Parathyroid adenoma (tissue), 2 donors: ENCODE data around the gene MTF1.

Experiments
- H2AFZ ChIP-seq: fragments of 300-600 bp; sonication (generic); one replicate; pipeline ENCODE4 v1.7.0; 2017; ENCODE audit warnings: antibody characterized with exemption, mild to moderate bottlenecking
- H3K27ac ChIP-seq: fragments of 300-600 bp; sonication (generic); one replicate; pipeline ENCODE4 v1.7.0; 2017
- H3K27me3 ChIP-seq: fragments of 300-600 bp; sonication (generic); one replicate; pipeline ENCODE4 v1.7.0; 2017; ENCODE audit warnings: low read length; ENCODE audit not compliant: control insufficient read depth, insufficient read depth
- H3K36me3 ChIP-seq: fragments of 300-600 bp; sonication (generic); one replicate; pipeline ENCODE4 v1.7.0; 2017; ENCODE audit warnings: low read length; ENCODE audit not compliant: control insufficient read depth, insufficient read depth
- H3K4me1 ChIP-seq: fragments of 300-600 bp; sonication (generic); one replicate; pipeline ENCODE4 v1.7.0; 2017; ENCODE audit warnings: control low read depth
- H3K4me2 ChIP-seq: fragments of 300-600 bp; sonication (generic); one replicate; pipeline ENCODE4 v1.7.0; 2017; ENCODE audit warnings: low read length
- H3K4me3 ChIP-seq: fragments of 300-600 bp; sonication (generic); one replicate; pipeline ENCODE4 v1.7.0; 2017; ENCODE audit warnings: low read depth, low read length
- H3K79me2 ChIP-seq: fragments of 300-600 bp; sonication (generic); one replicate; pipeline ENCODE4 v1.7.0; 2017; ENCODE audit warnings: control low read depth
- H3K9ac ChIP-seq: fragments of 300-600 bp; sonication (generic); one replicate; pipeline ENCODE4 v1.7.0; 2017; ENCODE audit warnings: mild to moderate bottlenecking
- H3K9me3 ChIP-seq: fragments of 300-600 bp; sonication (generic); one replicate; pipeline ENCODE4 v1.7.0; 2017; ENCODE audit warnings: low read length; ENCODE audit not compliant: control insufficient read depth
- TF ChIP-seq, protein P1 (sequence below): fragments of 300-600 bp; sonication (generic); IDR thresholded peaks from one replicate; pipeline ENCODE4 v1.7.0; 2017; ENCODE audit warnings: antibody characterized with exemption, mild to moderate bottlenecking
- donor health status: primary hyperparathyroidism.

Gene MTF1

GRCh38 chr1:37840711-37841110, 18.7 kb downstream of the MTF1 start:
- H3K4me3 ChIP-seq, result no peak overlapping the region
- H2AFZ ChIP-seq, result no peak overlapping the region
- H3K27ac ChIP-seq, result no peak overlapping the region
- TF ChIP-seq, protein P1, sequence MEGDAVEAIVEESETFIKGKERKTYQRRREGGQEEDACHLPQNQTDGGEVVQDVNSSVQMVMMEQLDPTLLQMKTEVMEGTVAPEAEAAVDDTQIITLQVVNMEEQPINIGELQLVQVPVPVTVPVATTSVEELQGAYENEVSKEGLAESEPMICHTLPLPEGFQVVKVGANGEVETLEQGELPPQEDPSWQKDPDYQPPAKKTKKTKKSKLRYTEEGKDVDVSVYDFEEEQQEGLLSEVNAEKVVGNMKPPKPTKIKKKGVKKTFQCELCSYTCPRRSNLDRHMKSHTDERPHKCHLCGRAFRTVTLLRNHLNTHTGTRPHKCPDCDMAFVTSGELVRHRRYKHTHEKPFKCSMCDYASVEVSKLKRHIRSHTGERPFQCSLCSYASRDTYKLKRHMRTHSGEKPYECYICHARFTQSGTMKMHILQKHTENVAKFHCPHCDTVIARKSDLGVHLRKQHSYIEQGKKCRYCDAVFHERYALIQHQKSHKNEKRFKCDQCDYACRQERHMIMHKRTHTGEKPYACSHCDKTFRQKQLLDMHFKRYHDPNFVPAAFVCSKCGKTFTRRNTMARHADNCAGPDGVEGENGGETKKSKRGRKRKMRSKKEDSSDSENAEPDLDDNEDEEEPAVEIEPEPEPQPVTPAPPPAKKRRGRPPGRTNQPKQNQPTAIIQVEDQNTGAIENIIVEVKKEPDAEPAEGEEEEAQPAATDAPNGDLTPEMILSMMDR, result no peak
- H3K79me2 ChIP-seq, result peaks cover 2% of the 10 kb centered on the region
- H3K4me2 ChIP-seq, result peak overlapping the region; percentile 11
- no peak overlapping the region for H3K9ac ChIP-seq
- no peaks in the 10 kb centered on the region for H3K27me3 ChIP-seq
- no peaks in the 10 kb centered on the region for H3K9me3 ChIP-seq
- no peaks in the 10 kb centered on the region for H3K4me1 ChIP-seq
- no peaks in the 10 kb centered on the region for H3K36me3 ChIP-seq

DNA sequence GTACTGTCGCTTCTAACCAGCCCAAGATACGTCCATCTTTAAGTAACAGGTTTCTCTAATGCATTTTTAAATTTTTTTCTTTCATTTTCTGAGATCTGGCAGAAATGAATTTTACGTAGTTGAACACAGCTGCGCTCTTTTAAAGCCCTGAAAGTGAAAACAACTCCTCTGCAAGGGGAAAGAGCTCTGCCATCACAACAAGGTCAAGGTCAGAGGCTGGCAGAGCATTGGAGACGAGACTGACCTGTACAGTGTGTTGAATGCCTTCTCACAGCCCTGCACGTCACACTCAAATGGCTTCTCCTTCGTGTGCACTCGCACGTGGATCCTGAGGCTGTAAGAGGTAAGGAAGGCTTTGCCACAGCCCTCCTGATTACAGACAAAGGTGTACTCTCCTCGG, 19.7 kb downstream of the MTF1 start:
- Histone ChIP-seq H3K27ac (no peak overlapping the region), H3K4me1 (no peaks in the 10 kb centered on the region), H3K27me3 (no peaks in the 10 kb centered on the region), H3K79me2 (no peaks in the 10 kb centered on the region), H3K9ac (no peak overlapping the region), H3K36me3 (no peaks in the 10 kb centered on the region), H3K9me3 (no peaks in the 10 kb centered on the region), H3K4me2 (no peak overlapping the region), H3K4me3 (no peak overlapping the region), H2AFZ (no peak overlapping the region)
- TF ChIP-seq, protein P1, result no peak

DNA sequence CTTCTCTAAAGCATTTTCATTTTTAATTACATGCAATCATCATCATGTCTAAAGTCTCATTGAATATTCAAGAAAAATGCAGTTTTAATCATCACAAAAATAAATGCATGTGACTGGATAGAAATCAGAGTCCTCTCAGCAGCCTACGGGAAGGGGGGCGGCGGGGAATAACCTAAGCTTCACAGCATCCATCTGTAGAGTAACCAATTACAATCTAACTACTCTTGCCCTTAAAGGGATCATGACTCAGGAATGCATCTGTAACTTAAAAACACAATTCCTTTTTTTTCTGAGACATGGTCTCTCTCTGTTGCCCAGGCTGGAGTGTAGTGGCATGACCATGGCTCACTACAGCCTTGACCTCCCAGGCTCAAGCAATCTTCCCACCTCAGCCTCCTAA, 22.6 kb downstream of the MTF1 start:
- H2AFZ ChIP-seq, result no peak overlapping the region
- no peak overlapping the region for H3K4me2 ChIP-seq
- H3K27ac ChIP-seq, result no peak overlapping the region
- no peaks in the 10 kb centered on the region for H3K9me3 ChIP-seq
- no peaks in the 10 kb centered on the region for H3K36me3 ChIP-seq
- H3K9ac ChIP-seq, result no peak overlapping the region
- H3K79me2 ChIP-seq, result no peaks in the 10 kb centered on the region
- no peaks in the 10 kb centered on the region for H3K4me1 ChIP-seq
- H3K27me3 ChIP-seq, result no peaks in the 10 kb centered on the region
- TF ChIP-seq, protein P1, result no peak
- no peak overlapping the region for H3K4me3 ChIP-seq

DNA sequence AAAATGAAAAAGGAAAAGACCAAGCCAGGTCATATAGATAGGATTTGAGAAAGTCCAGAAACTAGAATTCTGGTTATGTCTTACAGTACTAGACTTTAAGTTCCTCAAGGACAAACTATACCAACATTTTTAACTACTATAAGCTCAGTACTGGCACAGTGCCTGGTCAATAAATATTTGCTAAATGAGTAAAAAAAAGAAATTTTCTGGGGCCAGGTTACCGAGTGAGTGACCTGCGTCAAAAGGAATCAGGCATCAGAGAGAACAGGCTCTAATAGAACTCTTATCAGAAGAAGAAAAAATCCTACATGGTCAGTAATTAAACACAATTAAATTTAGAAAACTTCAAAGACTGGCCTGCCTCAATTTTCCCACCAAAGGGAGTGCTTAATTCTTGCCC, 27.6 kb downstream of the MTF1 start:
- TF ChIP-seq, protein P1, result no peak
- Histone ChIP-seq H3K79me2 (no peaks in the 10 kb centered on the region), H3K4me2 (no peak overlapping the region), H3K9me3 (no peaks in the 10 kb centered on the region), H3K9ac (no peak overlapping the region), H3K36me3 (no peaks in the 10 kb centered on the region), H3K27ac (no peak overlapping the region), H3K4me3 (no peak overlapping the region), H3K4me1 (no peaks in the 10 kb centered on the region), H2AFZ (no peak overlapping the region), H3K27me3 (no peaks in the 10 kb centered on the region)

DNA sequence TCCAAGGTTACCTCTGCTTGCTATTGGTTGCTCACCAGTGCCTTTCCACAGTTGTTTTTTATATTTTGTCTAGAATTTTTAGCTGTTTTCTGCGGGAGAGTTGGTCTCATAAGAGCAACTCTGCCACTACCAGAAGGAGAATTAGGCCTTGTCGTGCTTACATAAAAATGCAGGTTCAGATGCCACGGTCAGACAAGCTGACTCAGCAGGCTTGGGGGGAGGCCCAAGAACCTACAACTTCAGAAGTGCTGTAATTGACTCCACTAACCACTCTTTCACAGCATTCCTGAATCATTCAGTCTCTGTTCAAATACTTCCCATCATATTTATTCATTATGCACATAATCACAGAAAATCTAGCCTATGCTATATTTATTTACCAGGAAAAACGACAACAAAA, 28.3 kb downstream of the MTF1 start:
- TF ChIP-seq, protein P1, result no peak
- H3K27ac ChIP-seq, result no peak overlapping the region
- no peaks in the 10 kb centered on the region for H3K9me3 ChIP-seq
- H3K4me3 ChIP-seq, result no peak overlapping the region
- no peak overlapping the region for H3K9ac ChIP-seq
- no peaks in the 10 kb centered on the region for H3K36me3 ChIP-seq
- no peak overlapping the region for H3K4me2 ChIP-seq
- no peak overlapping the region for H2AFZ ChIP-seq
- no peaks in the 10 kb centered on the region for H3K27me3 ChIP-seq
- no peaks in the 10 kb centered on the region for H3K79me2 ChIP-seq
- H3K4me1 ChIP-seq, result no peaks in the 10 kb centered on the region
